GM19455 (cell line): ENCODE measurements around the gene RPS19BP1.
"Not testable (repeated sequence)": the region's sequence is repeated elsewhere in the genome, so short reads cannot be mapped to it uniquely, and the experiment has no call there.

ENCODE experiments used
- ATAC-seq: cut with Tn5 transposase; IDR thresholded peaks from one replicate; pipeline ENCODE4 v1.9.1; 2021; ENCODE audit not compliant: unreplicated experiment

The RPS19BP1 gene

DNA sequence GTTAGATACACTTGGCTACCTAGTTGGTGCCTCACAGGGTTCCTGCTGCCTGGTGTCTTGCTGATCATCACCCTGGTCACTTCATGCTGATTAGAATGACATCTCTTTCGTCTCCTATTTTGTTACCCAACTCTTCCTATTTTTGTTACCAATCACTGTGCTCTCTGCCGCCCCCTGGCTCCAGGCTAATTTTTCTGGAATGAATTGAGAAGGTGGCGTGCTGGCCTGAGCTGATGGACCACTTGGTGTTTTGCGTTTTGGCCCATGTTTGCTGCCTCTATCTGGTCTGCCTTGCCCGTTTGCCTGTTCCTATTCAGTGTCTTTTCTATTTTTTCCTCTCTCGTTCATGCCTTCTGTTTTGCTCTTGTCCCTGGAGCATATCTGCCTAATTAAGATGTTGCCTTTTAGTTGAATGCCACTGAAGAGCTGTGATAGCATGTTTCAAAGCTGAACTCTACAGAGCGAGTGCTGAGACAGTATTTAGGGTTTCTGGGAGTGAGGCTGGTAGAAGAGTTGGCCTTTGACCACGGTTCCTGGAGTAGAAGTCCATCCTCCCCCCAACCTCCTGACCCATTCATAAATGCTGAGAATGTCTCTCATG is 18.1 kb downstream of the RPS19BP1 start:
- ATAC-seq, result no peak

DNA sequence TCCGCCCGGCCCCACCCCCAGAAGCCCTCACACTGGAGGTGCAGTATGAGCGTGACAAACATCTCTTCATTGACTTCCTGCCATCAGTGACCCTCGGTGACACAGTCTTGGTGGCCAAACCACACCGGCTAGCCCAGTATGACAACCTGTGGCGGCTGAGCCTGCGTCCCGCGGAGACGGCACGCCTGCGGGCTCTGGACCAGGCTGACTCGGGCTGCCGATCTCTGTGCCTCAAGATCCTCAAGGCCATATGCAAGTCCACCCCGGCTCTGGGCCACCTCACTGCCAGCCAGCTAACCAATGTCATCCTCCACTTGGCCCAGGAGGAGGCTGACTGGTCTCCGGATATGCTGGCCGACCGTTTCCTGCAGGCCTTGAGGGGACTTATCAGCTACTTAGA is 18.8 kb downstream of the RPS19BP1 start:
- no peak for ATAC-seq

DNA sequence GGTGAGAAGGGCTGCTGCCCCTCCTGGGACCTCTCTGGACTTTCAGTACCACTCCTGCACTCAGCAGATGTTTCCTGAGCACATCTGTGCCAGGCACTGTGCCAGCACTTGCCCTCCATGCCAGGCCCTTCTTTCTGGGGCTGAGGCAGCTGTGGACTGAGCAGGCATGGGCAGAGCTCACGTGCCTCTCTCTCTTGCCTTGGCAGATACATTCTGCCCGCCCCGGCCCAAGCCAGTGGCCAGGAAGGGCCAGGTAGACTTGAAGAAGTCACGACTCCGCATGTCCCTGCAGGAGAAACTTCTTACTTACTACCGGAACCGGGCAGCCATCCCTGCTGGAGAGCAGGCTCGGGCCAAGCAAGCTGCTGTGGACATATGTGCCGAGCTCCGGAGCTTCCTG is 20.5 kb downstream of the RPS19BP1 start:
- no peak for ATAC-seq

DNA sequence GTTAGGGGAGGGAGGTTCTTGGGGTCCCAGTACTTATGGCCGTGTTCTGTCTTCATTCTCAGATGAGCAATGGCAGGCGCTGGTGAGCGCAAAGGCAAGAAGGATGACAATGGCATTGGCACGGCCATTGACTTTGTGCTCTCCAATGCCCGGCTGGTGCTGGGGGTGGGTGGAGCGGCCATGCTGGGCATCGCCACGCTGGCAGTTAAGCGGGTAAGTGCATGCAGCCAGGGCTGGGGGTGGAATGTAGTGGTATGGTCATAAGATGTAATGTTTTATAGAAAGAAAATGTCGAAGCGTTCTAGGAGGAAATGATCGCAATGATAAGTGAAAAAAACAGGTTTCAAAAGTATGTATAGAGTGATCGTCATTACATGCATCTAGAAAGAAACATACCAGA is 21.3 kb downstream of the RPS19BP1 start:
- no peak for ATAC-seq

DNA sequence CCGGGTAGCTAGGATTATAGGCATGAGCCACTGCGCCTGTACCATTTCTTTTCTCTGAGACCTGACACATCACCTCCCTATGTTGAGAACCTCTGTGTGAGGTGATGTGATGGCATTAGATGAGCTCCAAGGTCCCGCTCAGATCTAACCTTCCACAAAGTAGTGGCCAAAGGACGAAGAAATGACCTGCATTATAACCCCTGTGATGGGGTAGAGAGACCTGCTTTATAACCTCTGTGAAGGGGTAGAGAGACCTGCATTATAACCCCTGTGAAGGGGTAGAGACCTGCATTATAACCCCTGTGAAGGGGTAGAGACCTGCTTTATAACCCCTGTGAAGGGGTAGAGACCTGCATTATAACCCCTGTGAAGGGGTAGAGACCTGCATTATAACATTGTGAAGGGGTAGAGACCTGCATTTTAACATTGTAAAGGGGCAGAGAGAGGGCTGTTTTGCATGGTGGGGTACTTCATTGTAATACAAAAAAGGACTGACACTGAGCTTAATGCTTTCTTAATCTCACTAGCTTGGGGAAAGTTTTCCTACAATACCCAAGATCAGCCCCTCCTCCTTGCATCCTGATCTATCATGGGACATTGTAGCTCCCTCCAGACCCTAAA is 21.9 kb downstream of the RPS19BP1 start:
- no peak for ATAC-seq

DNA sequence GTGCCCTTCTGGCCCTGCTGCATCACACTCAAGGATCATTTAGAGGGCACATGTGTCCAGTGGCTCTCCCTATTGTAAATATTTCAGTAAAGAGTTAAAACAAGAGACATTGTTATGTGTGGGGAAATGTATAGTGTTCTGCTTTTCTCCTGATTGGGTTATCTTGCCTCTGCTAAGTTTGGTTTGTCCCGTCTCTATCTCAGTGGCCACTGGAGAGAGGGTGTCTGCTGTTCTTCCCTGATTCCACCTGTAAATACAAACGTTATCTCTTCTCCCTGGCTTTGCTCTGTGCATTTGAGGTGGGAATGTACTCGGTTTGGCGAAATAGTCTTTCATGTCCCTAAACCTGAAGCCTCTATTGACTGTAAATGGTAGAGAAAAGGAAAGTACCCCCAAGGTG is 24.2 kb downstream of the RPS19BP1 start:
- ATAC-seq, result no peak

DNA sequence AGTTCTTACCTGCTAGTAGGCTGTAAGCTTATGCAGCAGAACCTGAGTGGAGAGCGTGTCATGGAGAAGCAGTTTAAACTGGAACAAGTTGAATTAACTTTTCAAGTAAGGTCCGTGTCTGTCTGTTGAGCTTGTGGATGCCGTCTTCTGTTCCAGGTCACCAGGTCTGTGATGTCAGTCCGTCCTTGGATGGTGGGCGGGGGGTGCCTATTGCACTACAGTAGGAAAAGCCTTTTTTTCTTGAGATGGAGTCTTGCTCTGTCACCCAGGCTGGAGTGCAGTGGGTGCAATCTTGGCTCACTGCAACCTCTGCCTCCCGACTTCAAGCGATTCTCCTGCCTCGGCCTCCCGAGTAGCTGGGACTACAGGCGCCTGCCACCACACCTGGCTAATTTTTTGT is 25.5 kb downstream of the RPS19BP1 start:
- not testable (repeated sequence) for ATAC-seq

DNA sequence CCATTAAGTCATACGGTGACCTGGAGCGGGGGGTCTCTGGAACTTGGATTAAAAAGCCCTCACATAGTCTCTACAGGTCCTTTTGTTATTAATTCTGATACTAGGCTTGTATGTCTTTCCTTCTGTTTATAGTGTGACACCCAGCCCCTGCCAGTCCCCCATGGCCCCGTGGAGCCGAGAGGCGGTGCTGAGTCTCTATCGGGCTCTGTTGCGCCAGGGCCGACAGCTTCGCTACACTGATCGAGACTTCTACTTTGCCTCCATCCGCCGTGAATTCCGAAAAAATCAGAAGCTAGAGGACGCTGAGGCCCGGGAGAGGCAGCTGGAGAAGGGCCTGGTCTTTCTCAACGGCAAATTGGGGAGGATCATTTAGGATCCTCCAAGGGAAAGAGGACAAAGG is 28.5 kb downstream of the RPS19BP1 start:
- no peak for ATAC-seq

DNA sequence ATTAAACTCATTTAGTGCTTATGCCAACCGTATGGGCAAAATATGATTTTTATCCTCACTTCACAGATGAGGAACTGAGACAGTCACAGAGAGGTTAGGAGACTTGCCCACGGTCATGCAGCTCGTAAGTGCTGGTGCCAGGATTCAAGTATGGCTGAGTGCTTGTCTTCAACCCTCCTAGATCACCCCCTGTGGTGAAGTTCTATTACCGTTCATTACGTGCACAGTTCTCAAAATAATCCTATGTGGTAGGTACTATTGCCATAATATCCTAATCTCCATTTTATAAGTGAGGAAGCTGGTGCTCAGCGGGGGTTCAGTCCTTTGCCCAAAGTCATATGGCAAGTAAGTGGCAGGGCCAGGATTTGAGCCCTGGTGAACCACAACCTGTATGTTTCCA is 28.9 kb downstream of the RPS19BP1 start:
- ATAC-seq, result no peak

DNA sequence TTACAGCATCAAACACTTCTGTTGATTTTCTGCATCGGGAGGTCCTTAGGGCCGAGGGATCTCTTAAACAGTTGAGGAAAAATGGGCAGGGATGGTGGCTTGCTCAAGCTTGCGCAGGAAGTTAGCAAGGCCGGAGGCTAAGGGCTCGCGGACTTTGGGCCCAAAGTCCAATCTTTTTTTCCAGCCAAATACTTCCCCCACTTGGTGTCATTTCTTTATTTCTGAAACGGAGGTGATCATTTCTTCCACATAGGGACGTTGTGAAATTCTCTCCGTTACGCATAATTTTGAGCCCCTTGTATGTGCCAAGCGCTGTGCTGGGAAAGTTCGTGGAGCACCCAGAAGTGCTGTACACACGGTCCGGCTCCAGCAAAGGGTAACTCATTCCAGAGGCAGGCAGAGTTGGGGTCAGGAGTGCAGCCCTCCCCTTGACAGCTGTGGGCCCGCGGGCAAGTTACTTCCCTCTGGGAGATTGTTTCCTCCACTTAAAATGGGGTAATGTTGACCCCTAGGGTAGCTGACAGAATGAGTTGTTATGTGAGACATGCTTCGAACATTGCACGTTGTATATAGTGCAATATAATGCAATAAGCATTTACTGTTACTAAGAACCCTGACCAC is 29.6 kb downstream of the RPS19BP1 start:
- ATAC-seq, result no peak

DNA sequence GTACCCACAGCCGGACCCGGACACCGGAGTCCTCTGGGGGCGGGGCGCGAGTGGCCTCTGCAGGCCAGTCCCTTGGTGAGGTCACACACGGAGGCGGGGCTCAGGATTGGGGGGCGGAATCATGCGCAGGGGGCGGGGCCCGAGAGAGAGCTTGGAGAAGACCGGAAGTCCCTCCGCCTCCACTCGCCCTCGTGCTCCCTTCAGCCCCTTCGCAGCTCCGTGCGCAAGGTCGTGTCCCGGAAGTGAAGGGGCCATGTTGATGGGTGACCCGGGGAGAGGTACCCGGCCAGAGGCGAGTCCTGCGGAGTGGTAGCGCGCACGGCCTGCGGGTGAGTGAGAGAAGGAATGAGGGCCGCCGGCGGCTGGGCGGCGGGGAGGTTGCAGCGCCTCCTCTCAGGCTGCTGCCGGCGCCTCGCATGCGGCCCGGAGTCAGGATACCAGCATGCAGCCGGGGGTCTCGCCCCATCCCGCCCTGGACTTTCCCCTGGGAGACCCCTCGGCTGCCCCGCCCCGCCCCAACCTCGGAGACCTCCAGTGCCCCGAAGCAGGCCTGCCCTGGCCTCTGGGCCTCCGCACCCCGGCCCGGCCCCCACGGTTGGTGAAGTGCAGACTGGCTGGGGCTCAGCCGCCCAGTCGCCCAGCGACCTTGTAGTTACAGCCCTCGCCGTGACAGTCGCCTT is 30.3 kb downstream of the RPS19BP1 start, which contains the start of gene MIEF1:
Gene MIEF1, plus strand, starts transcription at position 182 of the 680 bp plus-strand sequence. CDS start 9,005 bp downstream, outside the sequence.
- ATAC-seq, result peak; percentile 72

DNA sequence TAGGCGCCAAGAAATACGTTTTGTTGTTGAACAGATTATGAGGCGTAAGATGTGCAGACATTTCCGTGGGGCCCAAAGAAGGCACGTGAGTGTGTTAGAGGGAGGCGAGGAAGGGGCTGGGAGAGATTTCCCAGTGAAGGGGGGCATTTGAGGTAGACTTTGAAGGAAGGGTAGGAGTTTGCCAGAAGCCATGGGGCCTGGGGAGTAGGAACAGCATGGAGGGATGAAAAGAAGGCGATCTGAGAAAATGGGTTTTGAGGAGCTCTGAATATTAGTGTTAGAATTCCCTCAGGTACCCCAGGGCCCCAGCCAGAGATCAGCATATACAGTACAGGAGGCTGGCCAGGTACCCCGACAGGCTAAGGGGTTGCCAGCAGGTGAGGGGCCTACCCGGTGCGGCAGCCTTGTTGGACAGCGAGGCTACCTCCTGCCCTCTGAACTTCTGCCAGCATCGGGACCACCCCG is 30.9 kb downstream of the RPS19BP1 start:
- peak; percentile 25 for ATAC-seq

DNA sequence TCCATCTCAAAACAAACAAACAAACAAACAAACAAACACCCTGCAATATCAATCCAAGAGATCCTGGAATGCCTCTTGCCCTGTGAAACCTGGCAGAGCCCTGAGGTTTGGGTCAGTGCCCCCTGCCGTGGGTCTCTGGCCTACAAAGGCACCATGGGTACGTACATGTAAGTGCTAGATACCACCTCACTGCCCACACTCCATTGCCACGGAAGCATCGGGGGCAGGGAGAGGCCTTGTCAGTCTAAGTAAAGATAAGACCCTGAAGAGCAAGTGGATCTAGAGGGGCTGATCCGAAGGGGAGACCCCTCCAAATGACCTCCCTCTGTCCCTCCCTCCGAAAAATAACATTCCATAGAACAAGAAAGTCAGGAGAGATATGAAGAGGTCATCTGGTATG is 32.4 kb downstream of the RPS19BP1 start:
- ATAC-seq, result no peak

DNA sequence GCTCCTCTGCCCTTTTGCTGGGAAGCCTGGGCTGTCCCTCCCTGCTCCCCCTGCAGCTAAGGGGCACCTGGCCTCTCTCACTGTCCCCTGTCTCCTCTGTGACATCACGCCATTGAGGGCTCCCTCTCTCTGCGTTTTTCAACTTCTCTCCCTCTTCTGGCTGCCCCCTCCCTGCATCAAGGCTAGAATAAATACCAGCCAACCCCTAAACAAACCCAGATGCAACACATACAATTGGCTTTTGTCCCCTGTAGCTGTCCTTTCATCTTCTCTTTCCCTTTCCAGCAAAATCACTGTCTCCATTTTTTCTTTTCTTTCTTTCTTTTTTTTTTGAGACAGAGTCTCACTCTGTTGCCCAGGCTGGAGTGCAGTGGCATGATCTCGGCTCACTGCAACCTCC is 33.7 kb downstream of the RPS19BP1 start:
- no peak for ATAC-seq

DNA sequence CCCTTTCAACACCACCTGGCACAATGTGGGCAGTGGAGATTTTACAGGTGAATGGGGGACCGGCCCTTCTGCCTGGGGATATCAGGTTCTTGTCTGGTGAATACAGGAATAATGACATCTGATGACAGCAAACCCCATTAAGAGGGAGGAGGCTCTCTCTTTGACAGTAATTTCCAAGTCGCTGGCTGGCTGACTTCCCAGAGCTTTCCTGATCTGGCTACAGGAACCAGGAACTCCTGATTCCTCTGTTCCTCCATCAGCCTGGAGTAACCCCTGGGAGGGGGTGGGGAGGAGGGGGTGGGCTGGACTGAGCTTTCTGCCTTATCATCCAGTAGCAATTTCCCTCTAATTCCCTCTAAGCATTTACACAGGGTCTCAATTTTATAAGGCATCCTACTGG is 34.2 kb downstream of the RPS19BP1 start:
- no peak for ATAC-seq

DNA sequence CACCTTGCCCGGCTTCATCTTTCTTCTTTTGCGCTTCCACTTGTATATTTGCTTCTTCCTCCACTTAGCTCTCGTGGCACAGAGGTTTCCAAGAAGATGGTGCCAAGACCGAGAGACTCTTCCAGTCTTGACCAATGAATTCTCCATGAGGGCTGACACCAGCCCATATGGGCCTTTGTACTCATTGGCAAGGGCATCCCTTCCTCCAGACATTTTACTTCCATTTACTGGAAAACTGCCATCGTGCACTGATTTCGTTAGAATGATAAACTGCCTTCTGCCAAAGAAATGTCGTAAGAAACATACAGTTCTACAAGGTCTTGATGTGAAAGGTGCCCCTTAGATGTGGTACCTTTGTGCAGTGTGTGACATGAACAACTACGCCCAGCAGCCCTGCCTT is 35.1 kb downstream of the RPS19BP1 start:
- ATAC-seq, result no peak

DNA sequence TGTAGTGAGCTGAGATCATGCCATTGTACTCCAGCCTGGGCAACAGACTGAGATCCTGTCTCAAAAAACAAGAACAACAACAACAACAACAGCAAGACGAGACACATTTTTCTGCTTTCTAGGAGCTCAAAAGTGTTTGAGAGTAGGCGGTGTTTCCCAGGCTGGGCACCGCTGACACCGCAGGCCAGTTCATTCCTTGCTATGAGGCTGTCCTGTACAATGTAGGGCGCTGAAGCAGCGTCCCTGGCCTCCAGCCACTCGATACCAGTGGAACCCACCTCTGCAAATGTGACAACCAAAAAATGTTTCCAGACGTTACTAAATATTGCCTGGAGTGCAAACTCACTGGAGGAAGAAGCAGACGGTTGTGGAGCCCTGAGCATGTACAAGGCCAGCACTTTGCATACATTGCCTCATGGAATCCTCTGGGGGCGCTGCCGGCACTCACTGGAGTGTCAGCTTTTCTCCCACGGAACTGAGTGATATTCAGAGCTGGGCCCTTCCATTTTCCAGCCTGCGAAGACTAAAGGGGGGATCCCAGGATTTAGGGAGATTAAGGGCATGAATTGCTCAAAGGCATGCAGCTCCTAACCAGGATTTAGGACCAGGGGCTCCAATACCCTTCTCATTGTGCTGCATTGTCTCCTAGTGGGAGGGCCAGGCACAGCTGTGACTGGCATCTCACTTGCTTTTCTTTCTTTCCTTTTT is 36.3 kb downstream of the RPS19BP1 start:
- ATAC-seq, result no peak

DNA sequence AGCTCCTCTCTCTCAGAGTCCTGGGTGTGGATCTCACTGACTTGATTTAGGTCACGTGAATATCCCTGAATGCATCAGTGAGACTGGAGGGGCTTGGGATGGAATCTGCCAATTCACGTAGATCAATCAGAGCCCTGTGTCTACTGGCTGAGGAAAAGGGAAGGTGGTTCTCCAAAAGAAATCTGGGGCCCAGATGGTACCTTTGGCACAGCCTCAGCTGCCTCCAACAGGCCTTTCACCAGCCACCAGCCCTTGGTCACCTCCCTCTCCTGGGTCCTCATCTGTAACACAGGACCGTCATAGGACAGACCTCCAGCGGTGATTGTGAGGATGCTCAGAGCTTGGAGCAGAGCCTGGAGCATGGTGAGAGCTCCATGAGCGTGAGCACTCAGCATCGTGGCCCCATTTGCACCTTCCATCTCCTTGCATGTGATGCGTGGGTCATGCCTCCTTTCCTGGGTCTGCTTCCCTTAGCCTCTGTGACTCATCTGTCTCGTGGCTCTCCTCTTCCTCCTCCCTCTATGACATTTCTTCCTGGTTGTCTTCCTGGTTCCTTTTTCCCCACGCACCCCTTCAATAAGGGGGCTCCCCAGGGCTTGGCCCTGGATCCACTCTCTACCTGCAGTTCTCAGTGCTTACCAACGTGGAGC is 38.0 kb downstream of the RPS19BP1 start:
- no peak for ATAC-seq

DNA sequence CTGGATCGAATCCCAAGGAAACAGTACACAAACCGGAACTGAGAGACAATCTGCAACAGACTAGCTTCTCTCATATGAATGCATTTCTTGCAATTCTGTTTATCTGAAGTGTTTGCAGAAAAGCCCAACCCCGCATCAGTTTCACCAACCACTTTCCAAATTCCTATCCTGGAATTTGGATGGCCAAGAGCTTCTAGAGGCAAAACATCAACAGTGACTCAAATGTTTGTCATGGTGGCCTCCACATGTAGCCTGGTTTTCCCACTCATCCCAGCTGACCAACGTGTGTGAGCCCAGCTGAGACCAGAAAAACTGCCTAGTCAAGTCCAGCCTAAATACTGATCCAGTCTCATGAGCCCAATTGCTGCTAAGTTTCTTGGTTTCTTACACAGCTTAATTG is 38.8 kb downstream of the RPS19BP1 start:
- no peak for ATAC-seq

DNA sequence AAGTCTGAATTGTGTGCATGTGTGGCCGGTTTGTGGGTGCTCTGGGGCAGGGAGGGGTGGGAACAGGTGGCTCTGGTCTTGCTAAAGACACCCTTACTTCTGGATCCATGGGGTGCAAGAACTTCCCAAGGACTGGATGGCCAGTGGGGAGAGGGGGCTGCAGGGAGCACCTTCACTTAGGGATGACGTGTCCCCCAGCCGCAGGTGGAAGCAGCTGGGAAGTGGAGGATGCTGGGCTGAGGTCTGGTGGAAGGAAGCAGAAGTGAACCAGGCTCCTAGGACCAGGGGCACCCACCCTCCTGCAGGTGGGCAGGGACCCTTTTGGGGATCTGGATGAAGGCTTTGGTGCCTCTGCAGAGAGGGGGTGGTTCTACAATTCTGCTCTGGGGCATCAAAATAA is 40.4 kb downstream of the RPS19BP1 start:
- ATAC-seq, result no peak

DNA sequence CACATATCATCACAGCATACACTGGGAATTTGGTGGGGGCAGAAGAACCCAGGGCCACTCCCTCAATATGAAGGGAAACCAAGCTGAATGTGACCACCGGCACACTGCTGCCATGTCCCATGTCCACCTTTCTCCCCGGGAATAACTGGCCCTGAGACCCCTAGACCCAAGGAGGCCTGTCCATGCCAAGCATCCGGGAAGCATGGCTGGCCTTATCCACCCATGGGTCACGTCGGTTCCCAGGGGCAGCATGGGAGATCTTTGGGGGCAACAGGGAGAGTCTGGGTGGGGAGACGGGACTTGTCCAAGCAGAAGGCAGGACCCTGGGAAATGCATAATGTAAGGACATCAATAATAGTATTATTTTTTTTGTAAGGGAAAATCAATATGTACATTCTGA is 40.9 kb downstream of the RPS19BP1 start:
- ATAC-seq, result no peak
